Ovary (tissue), 3 donors: ENCODE results near the gene DEDD2.

Experiments used
- POLR2A ChIP-seq: fragments of 450-650 bp; IDR thresholded peaks from one replicate; pipeline ENCODE4 v1.6.1; 2017; ENCODE audit warnings: antibody characterized with exemption, mild to moderate bottlenecking, moderate library complexity
- TF ChIP-seq, protein P1 (sequence below), 3 donors: fragments of 450-650 bp in 2 of 3; fragments of 200-600 bp in 1 of 3; IDR thresholded peaks; one replicate each; pipeline versions ENCODE4 v1.5.1 to v1.8.0; 2016 to 2022; ENCODE audit warnings: antibody characterized with exemption in 3 of 3, mild to moderate bottlenecking in 1 of 3
- donor health status: DM: no; HTN: no; CAD: no.

GRCh38 chr19:42220751-42221097 lies 3.2 kb upstream of the DEDD2 start:
- TF ChIP-seq POLR2A, result no peak
- TF ChIP-seq, protein P1, sequence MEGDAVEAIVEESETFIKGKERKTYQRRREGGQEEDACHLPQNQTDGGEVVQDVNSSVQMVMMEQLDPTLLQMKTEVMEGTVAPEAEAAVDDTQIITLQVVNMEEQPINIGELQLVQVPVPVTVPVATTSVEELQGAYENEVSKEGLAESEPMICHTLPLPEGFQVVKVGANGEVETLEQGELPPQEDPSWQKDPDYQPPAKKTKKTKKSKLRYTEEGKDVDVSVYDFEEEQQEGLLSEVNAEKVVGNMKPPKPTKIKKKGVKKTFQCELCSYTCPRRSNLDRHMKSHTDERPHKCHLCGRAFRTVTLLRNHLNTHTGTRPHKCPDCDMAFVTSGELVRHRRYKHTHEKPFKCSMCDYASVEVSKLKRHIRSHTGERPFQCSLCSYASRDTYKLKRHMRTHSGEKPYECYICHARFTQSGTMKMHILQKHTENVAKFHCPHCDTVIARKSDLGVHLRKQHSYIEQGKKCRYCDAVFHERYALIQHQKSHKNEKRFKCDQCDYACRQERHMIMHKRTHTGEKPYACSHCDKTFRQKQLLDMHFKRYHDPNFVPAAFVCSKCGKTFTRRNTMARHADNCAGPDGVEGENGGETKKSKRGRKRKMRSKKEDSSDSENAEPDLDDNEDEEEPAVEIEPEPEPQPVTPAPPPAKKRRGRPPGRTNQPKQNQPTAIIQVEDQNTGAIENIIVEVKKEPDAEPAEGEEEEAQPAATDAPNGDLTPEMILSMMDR (IDR thresholded peaks at IDR 0.05), result no peak
